Gastroesophageal sphincter (tissue), 4 donors: ENCODE results near the gene SETD5. TPM values are rescaled to one million over a fixed set of nuclear protein-coding genes. Genes with fewer than 3 reads are reported as not detected.

ENCODE experiments used
- ATAC-seq: fragments of 150-250 bp; one replicate; pipeline ENCODE4 v1.9.1; 2016; ENCODE audit warnings: mild to moderate bottlenecking, moderate library complexity
- H3K27ac ChIP-seq, 4 donors: fragments of 200-600 bp; sonication (generic) in 3 of 4; 1 replicate in 3 of 4; 2 replicates in 1 of 4; pipeline ENCODE4 v1.5.1; 2016 to 2019
- H3K27me3 ChIP-seq: fragments of 200-600 bp; sonication (generic); one replicate; pipeline ENCODE4 v1.5.1; 2019
- H3K36me3 ChIP-seq, 2 donors: fragments of 200-600 bp; sonication (generic); one replicate each; pipeline ENCODE4 v1.5.1; 2019; ENCODE audit warnings: control low read depth in 1 of 2
- H3K4me1 ChIP-seq, 3 donors: fragments of 200-600 bp; sonication (generic); 1 replicate in 2 of 3; 2 replicates in 1 of 3; pipeline ENCODE4 v1.5.1; 2016 to 2019; ENCODE audit warnings: control low read depth in 2 of 3
- H3K4me3 ChIP-seq, 2 donors: fragments of 200-600 bp; sonication (generic); one replicate each; pipeline ENCODE4 v1.5.1; 2019; ENCODE audit warnings: mild to moderate bottlenecking in 1 of 2, moderate library complexity in 1 of 2
- H3K9me3 ChIP-seq, 3 donors: fragments of 200-600 bp; sonication (generic); one replicate each; pipeline ENCODE4 v1.5.1; 2017 to 2019; ENCODE audit warnings: control low read depth in 2 of 3
- CTCF ChIP-seq, 4 experiments: fragments of 200-600 bp in 2 of 4; fragments of 450-650 bp in 2 of 4; sonication (generic) in 1 of 4; IDR thresholded peaks; one replicate each; pipeline ENCODE4 v1.5.1; 2017 to 2019; ENCODE audit warnings: antibody characterized with exemption in 4 of 4, mild to moderate bottlenecking in 2 of 4, moderate library complexity in 2 of 4
- EP300 ChIP-seq: sonication (generic); formaldehyde crosslinking; IDR thresholded peaks from one replicate; pipeline ENCODE4 v1.6.1; 2017; ENCODE audit warnings: antibody characterized with exemption, mild to moderate bottlenecking
- POLR2A ChIP-seq, 2 donors: fragments of 450-650 bp; IDR thresholded peaks; one replicate each; pipeline ENCODE4 v1.6.1; 2017; ENCODE audit warnings: antibody characterized with exemption in 2 of 2, mild to moderate bottlenecking in 2 of 2, moderate library complexity in 1 of 2
- POLR2AphosphoS5 ChIP-seq: sonication (generic); formaldehyde crosslinking; IDR thresholded peaks from one replicate; pipeline ENCODE4 v1.6.1; 2017; ENCODE audit warnings: antibody characterized with exemption
- WGBS, 2 donors: methylation state at CpG; one replicate each; pipeline ENCODE4 v1.1.5; 2018; ENCODE audit warnings: low coverage in 1 of 2; 5-methylcytosine and 5-hydroxymethylcytosine counted together
- total RNA-seq, 4 donors: library from RNA; depleted of rRNA; stranded (reverse); fragments of >200 nt; gene quantifications; one replicate each; pipeline ENCODE4 v1.1.0, GENCODE V29; 2016

The SETD5 gene
- total RNA-seq, 4 donors from 2014 or later = 51.5 to 95.3 (median 76.8) TPM

GRCh38 chr3:9455596-9456131 is 58.2 kb downstream of the SETD5 start:
- ATAC-seq = no peak
- 94 to 100% methylated on average over 1 of the region's 1 CpG for WGBS, 2 donors
- H3K36me3 ChIP-seq = peaks cover 14 to 85% of the 10 kb centered on the region in 2 donors

GRCh38 chr3:9467451-9467850 is 70.0 kb downstream of the SETD5 start:
- no peak for ATAC-seq
- H3K4me3 ChIP-seq = no peak overlapping the region
- 86 to 96% methylated on average over 3 of the region's 3 CpGs for WGBS, 2 donors
- H3K9me3 ChIP-seq = no peaks in the 10 kb centered on the region
- H3K4me1 ChIP-seq = no peaks in the 10 kb centered on the region
- peaks cover 13 to 100% of the 10 kb centered on the region in 2 donors for H3K36me3 ChIP-seq
- no peak overlapping the region for H3K27ac ChIP-seq
- TF ChIP-seq CTCF (IDR thresholded peaks at IDR 0.05) = no peak
- TF ChIP-seq POLR2A (IDR thresholded peaks at IDR 0.05) = no peak
- no peak for TF ChIP-seq EP300
- TF ChIP-seq POLR2AphosphoS5 = no peak
- H3K27me3 ChIP-seq = no peaks in the 10 kb centered on the region

More at GRCh38 chr3:9455596-9456131, 58.2 kb downstream of the SETD5 start:
- Histone ChIP-seq H3K9me3 (no peaks in the 10 kb centered on the region), H3K27ac (no peak overlapping the region), H3K4me1 (peaks cover 0 to 8% (median 0%) of the 10 kb centered on the region in 3 donors), H3K27me3 (no peaks in the 10 kb centered on the region), H3K4me3 (no peak overlapping the region)
- no peak for TF ChIP-seq POLR2AphosphoS5
- TF ChIP-seq EP300 = no peak
- no peak for TF ChIP-seq POLR2A (IDR thresholded peaks at IDR 0.05)
- no peak for TF ChIP-seq CTCF (IDR thresholded peaks at IDR 0.05)

GRCh38 chr3:9468460-9468859 is 71.0 kb downstream of the SETD5 start:
- H3K27ac ChIP-seq = no peak overlapping the region
- 74 to 94% methylated on average over 5 to 6 of the region's 7 CpGs for WGBS, 2 donors
- TF ChIP-seq POLR2AphosphoS5 (no peak), EP300 (no peak), POLR2A (IDR thresholded peaks at IDR 0.05) (no peak), CTCF (IDR thresholded peaks at IDR 0.05) (no peak)
- no peaks in the 10 kb centered on the region for H3K27me3 ChIP-seq
- peaks cover 15 to 100% of the 10 kb centered on the region in 2 donors for H3K36me3 ChIP-seq
- no peak overlapping the region for H3K4me3 ChIP-seq
- no peaks in the 10 kb centered on the region for H3K4me1 ChIP-seq
- no peaks in the 10 kb centered on the region for H3K9me3 ChIP-seq
- ATAC-seq = no peak

DNA sequence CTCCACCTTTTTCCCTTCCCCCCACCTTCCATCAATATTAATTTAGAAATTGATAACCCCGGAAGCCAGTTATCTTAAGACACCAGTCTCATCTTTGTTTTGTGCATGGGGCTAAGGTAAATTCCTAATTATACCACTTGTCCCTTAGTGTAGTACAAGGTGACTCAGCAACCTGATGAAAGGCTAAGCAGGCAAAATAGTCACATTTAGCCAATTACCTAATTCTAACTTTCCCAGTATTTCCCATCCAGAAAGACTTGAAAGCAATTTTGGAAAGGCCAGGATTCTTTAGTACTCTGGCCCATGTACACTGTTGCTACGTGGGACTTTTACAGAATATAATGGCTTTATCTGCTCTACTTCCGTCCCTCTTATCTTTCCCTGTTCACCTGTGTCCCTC is 72.6 kb downstream of the SETD5 start:
- Histone ChIP-seq H3K4me1 (no peaks in the 10 kb centered on the region), H3K9me3 (no peaks in the 10 kb centered on the region), H3K27me3 (no peaks in the 10 kb centered on the region), H3K27ac (no peak overlapping the region), H3K4me3 (no peak overlapping the region), H3K36me3 (peaks cover 20 to 100% of the 10 kb centered on the region in 2 donors)
- TF ChIP-seq POLR2AphosphoS5 (no peak), CTCF (IDR thresholded peaks at IDR 0.05) (no peak), POLR2A (IDR thresholded peaks at IDR 0.05) (no peak), EP300 (no peak)
- no peak for ATAC-seq
- 87 to 92% methylated on average over 2 to 3 of the region's 3 CpGs for WGBS, 2 donors

- Histone ChIP-seq H3K27me3 (no peaks in the 10 kb centered on the region), H3K4me1 (no peaks in the 10 kb centered on the region), H3K27ac (no peak overlapping the region), H3K4me3 (no peak overlapping the region), H3K36me3 (peaks cover 16 to 100% of the 10 kb centered on the region in 2 donors), H3K9me3 (no peaks in the 10 kb centered on the region)
- TF ChIP-seq POLR2AphosphoS5 (no peak), EP300 (no peak), CTCF (IDR thresholded peaks at IDR 0.05) (no peak), POLR2A (IDR thresholded peaks at IDR 0.05) (no peak)
- ATAC-seq = no peak
Observed at GRCh38 chr3:9473496-9474065, 76.2 kb downstream of the SETD5 start.
